ENCODE measurements around the gene MAP1LC3B.
A peak's percentile ranks its signal among the peaks of the same experiment; 100 is the strongest.

Gene MAP1LC3B

DNA sequence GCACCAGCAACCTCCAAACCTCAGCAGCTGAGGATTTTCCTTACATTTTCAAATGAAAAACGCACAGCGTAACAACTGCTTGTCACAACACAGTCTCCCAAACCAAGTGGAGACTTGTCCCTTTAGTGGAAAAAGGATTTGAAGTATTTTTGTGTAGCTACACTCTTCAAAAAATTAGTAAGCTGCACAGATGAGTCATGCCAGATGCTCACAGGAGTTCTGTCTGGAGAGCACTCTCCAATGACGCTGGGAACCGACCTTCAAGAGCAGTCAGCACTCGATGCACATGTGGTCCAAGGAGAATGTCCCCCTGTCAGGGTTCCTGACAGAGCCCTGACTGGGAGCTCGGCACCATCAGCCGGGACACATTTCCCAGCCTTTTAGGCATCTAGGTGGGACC lies 39.8 kb downstream of the MAP1LC3B start:
- DNase-seq = no peak

- DNase-seq = no peak
Observed at GRCh38 chr16:87432330-87432915, 40.3 kb downstream of the MAP1LC3B start.

GRCh38 chr16:87434146-87434667 lies 42.1 kb downstream of the MAP1LC3B start:
- DNase-seq = no peak

DNA sequence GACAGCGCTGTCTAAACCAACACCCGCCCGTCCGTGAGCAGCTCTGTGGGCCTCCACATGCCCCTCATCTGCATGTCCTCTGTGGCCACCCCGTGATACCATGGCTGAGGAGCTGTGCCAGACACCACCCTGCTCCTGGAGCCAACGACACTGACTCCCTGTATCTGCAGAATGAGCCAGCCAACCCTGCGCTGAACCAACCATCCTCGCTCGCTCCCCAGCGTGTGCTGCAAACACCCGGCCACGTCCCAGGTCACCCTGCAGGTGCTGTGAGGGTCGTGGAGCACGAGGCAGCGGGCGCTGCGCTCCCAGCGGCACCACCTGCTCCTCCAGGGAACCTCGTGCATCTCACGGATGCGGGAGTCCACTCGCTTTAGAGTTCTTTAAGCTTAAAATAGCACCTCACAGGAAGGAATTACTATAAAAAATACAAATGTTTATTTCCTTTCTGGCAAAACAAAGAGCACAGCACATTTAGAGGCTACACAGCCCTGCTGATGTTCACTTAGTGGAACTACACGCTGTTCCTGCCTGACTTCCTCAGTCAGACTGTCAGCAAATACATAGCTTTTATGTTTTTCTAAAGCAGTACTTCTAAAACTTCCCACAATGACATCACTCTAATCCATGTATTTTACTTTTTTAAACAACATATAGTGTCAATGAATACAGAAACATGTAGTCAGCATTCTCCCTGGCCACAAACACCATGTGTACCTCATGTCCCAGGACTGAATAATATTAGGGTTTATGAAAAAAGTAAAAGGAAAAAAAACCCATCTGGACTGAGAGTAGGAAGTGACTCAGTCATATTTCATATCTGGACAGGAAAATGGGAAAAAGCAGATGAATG lies 43.5 kb downstream of the MAP1LC3B start:
- no peak for DNase-seq

DNA sequence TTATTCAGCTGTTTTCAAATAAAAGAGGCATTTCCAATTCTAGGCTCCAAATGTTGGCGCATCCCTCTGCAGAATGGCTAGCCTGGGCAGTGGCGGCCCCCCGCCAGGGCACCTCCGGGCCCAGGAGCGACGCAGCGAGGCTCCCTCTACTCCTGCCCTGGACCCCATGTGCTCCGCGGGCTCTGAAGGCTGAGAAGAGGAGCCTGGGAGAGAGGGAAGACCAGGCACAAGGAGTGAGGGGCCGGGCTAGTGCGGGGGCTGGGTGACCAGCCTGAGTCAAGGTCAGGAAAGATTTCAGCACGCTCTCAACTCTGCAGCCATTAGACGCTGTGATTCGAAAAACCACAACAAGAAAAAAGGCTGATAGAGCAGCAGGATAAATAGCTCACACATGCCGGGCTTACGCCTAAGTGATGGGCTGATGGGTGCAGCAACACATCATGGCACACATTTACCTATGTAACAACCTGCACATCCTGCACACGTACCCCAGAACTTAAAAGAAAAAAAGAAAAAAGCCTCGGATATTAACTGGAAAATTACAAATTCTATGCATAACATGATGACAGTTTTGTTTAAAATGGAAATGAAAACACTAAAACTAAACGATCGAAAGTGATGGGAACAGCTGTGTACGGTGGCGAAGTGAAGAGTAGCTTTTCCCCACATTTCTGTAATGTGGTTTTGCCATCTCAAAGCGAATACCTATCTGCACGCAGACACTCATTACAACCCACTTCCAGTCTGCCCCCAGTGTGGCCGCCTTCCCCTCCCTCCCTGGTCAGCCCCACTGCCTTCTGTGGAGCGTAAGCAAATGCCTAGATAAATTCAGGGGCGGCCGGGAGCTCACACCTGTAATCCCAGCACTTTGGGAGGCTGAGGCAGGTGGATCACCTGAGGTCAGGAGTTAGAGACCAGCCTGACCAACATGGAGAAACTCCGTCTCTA lies 44.4 kb downstream of the MAP1LC3B start:
- DNase-seq = peak; percentile 20

GRCh38 chr16:87437327-87437726 lies 45.2 kb downstream of the MAP1LC3B start:
- no peak for DNase-seq

DNA sequence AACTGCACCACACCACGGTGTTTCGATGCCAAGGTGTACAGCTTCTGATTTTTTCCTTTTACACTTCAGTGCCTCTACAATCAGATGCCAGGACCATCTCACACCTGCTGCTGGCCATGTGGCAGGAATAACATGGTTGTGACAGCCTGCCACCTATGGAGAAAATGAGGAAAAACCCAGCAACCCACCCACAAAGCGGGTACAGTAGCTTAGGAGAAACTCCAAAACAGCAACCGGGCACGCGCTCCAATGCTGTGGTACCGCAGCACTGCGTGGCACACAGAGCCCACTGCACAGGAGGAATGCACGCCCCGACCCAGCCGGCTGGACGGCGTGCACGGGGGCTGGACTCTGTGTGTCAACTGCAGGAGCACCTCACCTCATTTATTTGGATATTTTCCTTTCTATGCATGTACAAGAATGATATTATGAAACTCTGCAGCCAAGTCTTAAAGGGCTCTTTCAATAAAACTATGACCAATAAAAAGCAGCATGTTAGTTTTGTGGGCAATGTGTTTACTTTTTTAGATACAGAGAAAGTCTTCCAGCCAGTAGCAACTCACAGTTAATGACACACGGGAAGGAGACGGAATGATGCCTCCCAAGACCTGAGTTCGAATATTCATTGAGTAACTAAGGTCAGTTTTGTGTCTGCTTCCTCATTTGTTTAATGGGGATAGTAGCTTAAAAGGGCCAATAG lies 45.9 kb downstream of the MAP1LC3B start:
- no peak for DNase-seq

DNA sequence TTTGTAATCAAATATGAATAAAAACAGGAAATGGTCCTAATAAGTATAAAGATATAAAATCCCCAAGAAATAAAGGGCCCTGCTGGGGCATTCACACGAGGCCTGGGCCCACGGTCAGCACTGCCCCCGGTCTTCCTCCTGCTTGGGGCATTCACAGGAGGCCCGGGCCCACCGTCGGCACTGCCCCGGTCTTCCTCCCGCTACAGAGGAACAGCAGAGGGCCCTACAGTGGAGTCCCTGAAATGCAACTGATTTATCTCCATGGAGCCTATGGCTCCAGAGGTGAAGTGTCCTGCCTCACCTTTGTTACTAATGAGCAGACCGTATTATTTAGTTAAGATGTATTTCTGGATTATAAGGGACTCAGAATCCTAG lies 46.5 kb downstream of the MAP1LC3B start:
- no peak for DNase-seq

DNA sequence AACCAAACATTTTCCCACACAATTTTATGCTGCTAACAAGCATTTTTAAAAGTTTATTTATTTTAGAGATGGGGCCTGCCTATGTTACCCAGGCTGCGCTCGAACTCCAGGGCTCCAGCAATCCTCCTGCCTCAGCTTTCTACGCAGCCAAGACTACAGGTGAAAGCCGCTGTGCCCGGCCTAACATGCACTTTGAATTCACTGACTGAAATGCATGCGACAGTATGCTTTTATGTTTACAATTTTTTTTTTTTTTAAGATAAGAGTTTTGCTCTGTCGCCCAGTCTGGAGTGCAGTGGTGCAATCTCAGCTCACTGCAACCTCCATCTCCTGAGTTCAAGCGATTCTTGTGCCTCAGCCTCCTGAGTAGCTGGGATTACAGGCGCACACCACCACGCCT lies 47.8 kb downstream of the MAP1LC3B start:
- no peak for DNase-seq

GRCh38 chr16:87441886-87442580 lies 49.9 kb downstream of the MAP1LC3B start:
- no peak for DNase-seq

DNA sequence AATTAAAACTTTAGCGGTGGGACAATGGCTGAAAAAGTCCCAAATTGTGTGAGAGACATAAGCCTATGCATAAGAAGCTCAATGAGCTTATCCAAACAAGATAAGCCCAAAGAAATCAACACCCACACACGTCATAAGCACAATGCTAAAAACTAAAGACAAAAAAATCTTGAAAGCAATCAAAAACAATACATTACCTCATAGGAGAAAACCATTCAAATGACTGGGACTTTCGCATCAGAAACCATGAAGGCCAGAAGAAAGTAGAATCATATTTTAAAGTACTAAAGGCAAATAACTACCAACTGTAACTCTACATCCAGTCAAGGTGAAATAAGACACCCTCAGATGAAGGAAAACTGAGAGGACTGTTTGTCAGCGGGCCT lies 50.4 kb downstream of the MAP1LC3B start:
- peak; percentile 17 for DNase-seq

GRCh38 chr16:87443016-87443415 lies 50.9 kb downstream of the MAP1LC3B start:
- DNase-seq = peak; percentile 15

DNA sequence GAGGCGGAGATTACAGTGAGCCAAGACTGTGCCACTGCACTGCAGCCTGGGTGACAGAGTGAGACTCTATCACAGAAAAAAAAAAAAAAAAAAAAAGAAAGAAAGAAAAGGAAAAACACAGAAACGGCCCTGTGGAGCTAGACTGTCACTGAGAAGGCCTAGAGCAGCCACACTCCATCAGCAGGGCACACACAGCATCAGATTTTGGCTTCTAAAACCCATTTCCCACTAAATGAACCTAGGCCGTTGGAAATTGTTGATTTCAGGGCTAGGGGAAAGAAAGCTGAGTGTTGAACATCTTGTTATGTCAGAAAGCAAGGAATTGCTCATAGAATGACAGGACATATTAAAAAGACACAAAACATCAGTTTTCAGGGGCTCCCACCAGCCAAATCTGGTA lies 51.8 kb downstream of the MAP1LC3B start:
- no peak for DNase-seq

GRCh38 chr16:87445486-87445885 lies 53.4 kb downstream of the MAP1LC3B start:
- no peak for DNase-seq

DNA sequence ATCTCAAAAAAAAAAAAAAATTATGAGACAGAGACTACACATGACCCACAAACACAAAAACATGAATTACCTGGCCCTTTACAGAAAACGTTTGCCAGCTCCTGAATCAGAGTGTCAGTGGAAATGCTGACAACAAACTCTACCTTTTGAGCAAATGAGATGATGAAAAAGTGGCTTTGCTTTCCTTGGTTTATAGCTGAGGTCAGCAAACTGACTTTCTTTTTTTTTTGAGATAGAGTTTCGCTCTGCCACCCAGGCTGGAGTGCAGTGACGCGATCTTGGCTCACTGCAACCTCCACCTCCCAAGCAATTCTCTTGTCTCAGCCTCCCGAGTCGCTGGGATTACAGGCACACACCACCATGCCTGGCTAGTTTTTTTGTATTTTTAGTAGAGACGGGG lies 54.3 kb downstream of the MAP1LC3B start:
- no peak for DNase-seq

DNA sequence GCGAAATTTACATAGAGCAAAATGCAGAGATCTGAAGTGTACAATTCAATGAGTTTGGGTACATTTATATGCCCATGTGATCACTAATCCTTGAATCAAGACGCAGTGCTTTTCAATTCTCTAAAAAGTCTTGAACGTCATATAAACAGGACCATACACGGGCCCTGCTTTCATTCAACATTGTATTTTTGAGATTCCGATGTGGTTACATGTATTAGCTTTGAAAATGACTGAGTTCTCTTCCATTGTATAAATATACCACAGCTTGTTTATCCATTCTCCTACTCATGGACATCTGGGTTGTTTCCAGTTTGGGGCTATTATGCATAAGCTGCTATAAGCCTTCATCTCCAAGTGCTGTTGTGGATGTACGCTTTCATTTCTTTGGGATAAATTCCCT lies 55.2 kb downstream of the MAP1LC3B start:
- no peak for DNase-seq

GRCh38 chr16:87448866-87449265 lies 56.7 kb downstream of the MAP1LC3B start:
- DNase-seq = no peak

DNA sequence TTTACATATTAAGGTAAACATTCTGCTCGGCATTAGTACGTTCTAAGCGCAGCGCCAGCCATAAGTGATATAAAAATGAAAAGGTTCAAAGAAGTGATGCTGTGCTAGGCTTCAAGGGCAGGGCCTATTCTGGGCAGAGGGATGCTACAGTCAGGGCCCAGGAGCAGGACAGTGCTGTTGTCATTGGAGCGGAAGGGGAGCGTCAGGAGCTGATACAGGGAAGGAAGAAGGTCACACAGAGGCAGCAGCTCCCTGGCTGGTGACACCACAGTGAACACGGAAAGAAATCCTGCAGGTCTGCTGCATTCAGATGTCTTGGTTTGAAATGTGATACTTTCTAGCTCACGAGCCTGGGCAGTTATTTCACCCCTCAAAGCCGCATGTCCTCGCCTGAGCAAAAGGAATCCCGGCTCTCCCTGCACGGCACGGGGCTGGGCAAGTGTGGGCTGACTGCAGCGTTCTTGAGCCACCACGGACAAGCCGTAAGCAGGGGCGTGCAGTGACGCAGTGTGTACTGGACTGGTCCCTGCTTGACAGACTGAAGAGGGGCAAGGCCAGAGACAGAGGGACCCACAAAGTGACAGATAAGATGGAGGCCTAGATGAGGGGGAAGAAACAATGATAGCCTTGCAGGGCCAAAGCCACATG lies 59.6 kb downstream of the MAP1LC3B start:
- DNase-seq = peak; percentile 31

GRCh38 chr16:87453326-87453725 lies 61.2 kb downstream of the MAP1LC3B start:
- no peak for DNase-seq

All from right kidney (tissue), 1 donor.